ENCODE results near the gene DLX3.

The DLX3 gene

GRCh38 chr17:50022463-50023130 is 27.6 kb upstream of the DLX3 start:
- DNase-seq, result no peak

- no peak for DNase-seq
Observed at GRCh38 chr17:50021681-50022370, 26.8 kb upstream of the DLX3 start.

GRCh38 chr17:50020841-50021599 is 26.0 kb upstream of the DLX3 start:
- DNase-seq, result no peak

GRCh38 chr17:50018909-50019308 is 23.9 kb upstream of the DLX3 start:
- DNase-seq, result no peak

- no peak for DNase-seq
Observed at GRCh38 chr17:50015146-50015545, 20.1 kb upstream of the DLX3 start.

- DNase-seq, result no peak
Observed at GRCh38 chr17:50014471-50015088, 19.6 kb upstream of the DLX3 start.

GRCh38 chr17:50013079-50013478 is 18.1 kb upstream of the DLX3 start:
- no peak for DNase-seq

- DNase-seq, result no peak
Observed at GRCh38 chr17:50009282-50009681, 14.3 kb upstream of the DLX3 start.

GRCh38 chr17:50003911-50004310 is 8.9 kb upstream of the DLX3 start:
- no peak for DNase-seq

GRCh38 chr17:49998836-49999511 is 4.0 kb upstream of the DLX3 start:
- DNase-seq, result no peak

GRCh38 chr17:49997773-49998703 is 3.0 kb upstream of the DLX3 start:
- peak; percentile 98 for DNase-seq

- no peak for DNase-seq
Observed at GRCh38 chr17:49997301-49997650, 2.3 kb upstream of the DLX3 start.

- DNase-seq, result peak; percentile 89
Observed at GRCh38 chr17:49996495-49997300, 1.7 kb upstream of the DLX3 start.

GRCh38 chr17:49996121-49996494 is 1.1 kb upstream of the DLX3 start:
- DNase-seq, result no peak

- peak; percentile 55 for DNase-seq
Observed at GRCh38 chr17:49994085-49995054, 654 bp downstream of the DLX3 start.

GRCh38 chr17:49993423-49994060 is 1.5 kb downstream of the DLX3 start:
- peak; percentile 65 for DNase-seq

- DNase-seq, result no peak
Observed at GRCh38 chr17:49992933-49993422, 2.0 kb downstream of the DLX3 start.

- DNase-seq, result no peak
Observed at GRCh38 chr17:49992191-49992932, 2.7 kb downstream of the DLX3 start.
